Activated CD4-positive, alpha-beta T cell treated with anti-CD3 and anti-CD28 coated beads, Interleukin-2, Interleukin-4, amounts not matched to agents 100 ng/mL and 50 ng/mL, durations not matched to agents 16 hours and 8 hours (primary cell): Measurements from ENCODE around the gene ENTHD1.
"Not testable (repeated sequence)": the region's sequence is repeated elsewhere in the genome, so short reads cannot be mapped to it uniquely, and the experiment has no call there.

Experiments used
- DNase-seq: peaks from one replicate; pipeline ENCODE4 v3.0.0-alpha.2; 2020; ENCODE audit warnings: low spot score

Gene ENTHD1

DNA sequence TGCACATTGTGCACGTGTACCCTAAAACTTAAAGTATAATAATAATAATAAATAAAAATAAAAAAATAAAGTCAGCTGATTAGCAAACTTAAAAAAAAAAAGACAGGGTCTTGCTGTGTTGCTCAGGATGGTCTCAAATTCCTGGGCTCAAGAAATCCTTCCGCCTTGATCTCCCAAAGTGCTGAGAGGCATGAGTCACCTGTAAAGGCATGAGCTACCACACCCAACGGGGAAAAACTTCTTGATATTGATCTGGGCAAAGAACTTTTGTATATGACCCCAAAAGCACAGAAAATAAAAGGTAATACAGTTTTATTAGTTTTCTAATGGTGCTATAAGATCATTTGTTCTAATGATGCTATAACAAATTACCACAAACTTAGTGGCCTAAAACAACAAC, 46.1 kb downstream of the ENTHD1 start:
- no peak for DNase-seq

DNA sequence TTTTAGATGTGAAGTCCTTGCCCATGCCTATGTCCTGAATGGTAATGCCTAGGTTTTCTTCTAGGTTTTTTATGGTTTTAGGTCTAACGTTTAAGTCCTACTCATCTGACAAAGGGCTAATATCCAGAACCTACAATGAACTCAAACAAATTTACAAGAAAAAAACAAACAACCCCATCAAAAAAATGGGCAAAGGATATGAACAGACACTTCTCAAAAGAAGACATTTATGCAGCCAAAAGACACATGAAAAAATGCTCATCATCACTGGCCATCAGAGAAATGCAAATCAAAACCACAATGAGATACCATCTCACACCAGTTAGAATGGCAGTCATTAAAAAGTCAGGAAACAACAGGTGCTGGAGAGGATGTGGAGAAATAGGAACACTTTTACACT, 47.0 kb downstream of the ENTHD1 start:
- not testable (repeated sequence) for DNase-seq

DNA sequence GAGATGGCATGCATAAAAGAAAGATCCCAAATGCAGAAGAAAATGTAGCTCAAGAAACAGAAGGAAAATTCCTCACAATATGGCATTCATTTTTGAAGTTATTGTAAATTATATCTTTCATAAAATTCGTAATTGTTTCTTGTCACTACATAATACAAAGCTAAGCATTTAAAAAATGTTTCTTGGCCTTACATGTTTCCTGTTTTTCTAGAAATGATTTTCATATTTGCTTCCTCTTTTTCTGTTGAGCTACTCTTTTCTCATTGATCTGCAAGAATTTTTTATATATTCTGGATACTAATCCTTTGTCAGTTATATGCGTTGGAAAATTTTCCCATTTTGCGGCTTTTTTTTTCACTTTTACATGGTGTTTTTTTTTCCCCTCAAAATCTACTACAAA, 48.0 kb downstream of the ENTHD1 start:
- DNase-seq: no peak

DNA sequence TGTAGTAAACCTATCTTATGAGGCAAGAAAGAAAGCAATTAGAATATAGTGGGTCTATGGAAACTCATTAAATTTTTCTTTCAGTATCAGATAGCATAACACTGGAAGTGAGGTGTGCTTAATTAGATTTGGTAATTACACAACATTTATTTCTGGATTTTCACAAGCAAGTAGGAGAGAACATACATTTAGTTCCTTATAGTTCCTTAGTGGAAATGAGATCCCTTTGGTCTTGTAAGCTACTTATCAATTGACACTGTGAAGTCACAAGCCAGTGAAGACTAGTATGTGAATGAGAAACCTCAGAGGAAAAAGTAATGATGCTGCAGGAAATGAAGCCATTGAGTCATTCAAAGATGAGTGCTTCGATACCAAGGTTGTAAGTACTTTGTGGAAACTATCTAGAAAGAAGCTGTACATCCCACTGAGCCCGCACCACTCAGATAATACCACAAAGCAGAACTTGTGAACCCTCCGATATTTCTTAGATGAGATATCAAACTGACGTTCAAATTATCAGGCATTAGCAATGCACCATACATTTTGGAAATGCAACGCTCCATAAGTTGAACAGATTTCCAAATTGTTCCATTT, 53.5 kb downstream of the ENTHD1 start:
- DNase-seq: peak; percentile 85

DNA sequence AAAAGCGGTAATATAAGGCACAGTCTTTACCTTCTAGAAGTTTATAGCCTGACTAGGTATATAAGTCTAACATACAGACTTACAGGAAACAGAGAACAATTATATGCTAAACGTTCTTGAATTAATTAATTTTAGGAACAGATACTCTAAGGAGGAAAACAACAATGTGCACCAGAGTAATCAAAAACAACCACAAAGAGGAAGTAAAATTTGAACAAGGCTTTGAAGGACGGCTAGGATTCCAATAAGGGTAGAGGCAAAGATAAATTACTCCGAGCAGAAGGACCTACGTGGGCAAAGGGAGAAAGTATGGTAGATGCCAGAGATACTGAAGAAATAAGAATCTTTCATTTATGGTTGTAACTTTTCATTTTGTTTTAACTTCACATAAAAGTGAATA, 54.4 kb downstream of the ENTHD1 start:
- DNase-seq: no peak

DNA sequence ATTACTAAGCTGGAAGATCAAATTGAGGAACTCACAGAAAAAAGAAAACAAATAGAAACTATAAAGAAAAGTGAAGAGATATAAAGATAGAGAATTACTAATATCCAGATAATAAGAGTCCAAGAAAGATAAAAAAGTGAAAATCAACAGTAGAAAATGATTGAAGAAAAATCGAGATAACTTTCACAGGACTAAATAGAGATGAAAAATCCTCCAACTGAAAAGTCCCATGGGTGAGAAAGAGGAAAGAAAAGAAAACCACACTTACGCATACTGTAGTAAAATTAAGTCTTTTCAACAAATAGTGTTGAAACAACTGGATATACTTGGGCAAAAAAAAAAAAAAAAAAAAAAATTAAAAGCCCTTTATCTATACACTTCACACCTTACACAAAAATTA, 60.0 kb downstream of the ENTHD1 start:
- DNase-seq: no peak

DNA sequence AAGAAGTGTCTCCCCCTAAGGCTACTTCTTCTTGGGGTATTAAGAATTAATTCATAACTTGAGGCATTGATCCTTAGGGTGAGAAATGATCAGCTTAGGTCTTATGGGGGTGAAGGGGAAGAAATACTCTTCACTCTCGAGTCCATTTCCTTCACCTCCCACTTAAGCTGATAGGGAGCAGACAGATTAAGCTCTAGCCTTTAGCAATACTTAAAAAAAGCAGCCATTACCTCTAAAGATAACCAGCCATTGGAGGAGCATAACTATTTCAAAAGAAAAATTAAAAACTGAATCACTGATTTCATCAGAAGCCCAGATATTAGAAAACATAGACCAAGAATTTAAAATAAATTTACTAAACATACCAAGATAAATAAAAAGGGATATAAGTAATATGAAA, 60.5 kb downstream of the ENTHD1 start:
- no peak for DNase-seq

DNA sequence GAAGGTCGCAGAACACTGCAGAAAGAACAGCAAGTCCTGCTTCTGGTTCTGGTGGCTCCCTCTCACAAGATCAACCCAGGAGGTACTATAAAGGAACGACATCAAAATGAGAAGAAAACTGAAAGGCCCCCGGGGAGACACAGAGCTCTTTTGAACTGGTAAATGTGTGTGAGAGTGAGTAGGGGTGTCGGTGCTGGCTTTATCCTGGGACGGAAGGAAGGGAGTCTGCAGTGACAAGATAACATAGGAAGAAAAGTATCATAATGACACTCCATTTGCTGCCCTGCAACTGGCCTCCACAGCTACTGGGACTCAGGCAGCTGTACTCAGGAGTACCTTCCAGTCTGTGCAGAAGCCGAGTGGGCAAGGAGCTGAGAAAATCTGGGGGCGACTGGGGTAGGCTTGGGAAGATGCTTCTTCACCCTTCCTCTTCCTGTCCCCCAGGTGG, 60.9 kb downstream of the ENTHD1 start:
- DNase-seq: no peak

DNA sequence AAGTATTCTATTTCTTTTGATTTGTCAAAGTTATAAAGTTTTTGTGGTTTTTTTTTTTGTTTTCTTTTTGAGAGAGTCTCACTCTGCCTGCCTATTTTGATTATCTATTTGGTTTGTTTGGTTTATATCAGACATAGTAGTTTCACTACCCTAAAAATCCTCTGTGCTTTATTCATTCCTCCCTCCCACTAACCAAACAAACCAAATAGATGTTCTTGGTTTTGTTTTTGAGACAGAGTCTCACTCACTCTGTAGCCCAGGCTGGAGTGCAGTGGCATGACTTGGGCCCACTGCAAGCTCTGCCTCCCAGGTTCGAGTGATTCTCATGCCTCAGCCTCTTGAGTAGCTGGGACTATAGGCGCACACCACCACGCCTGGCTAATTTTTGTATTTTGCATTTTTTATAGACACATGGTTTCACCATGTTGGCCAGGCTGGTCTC, 67.9 kb downstream of the ENTHD1 start:
- peak; percentile 27 for DNase-seq

DNA sequence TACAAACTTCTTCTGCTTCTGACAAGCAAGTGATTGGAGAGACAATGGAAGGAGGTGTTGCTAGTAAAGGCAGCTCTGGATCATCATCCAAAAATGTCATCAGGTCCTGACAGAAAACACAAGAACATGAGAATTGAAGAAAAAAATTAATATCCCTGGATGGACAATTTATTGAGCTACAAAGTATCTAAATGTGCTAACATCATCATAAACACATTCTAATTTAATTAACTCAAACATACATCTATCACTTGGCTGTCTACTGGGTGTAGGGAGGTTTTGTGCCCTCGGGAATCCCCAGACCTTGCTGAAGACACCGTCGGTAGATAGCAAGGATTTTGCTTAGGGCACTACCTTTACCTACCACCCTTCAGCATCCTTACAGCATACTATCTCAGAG, 72.6 kb downstream of the ENTHD1 start:
- DNase-seq: no peak

DNA sequence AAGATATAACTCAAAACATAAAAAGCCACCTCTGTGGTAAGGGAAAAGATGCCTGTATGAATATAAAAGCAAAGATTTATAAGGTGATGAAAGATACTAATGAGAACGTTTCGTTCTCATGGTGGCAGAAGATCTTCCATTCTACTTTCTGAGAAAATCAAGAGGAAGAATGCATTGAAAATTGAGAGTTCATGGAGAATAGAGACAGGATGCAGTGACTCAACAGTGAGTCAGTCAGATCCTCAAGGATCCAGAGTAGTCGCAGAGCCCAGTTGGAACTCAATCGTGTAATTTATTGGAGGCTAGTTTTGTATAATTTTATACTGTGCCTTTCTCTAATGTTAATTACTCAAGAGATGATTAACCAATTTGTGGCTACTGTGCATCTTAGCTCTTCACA, 73.3 kb downstream of the ENTHD1 start:
- no peak for DNase-seq

DNA sequence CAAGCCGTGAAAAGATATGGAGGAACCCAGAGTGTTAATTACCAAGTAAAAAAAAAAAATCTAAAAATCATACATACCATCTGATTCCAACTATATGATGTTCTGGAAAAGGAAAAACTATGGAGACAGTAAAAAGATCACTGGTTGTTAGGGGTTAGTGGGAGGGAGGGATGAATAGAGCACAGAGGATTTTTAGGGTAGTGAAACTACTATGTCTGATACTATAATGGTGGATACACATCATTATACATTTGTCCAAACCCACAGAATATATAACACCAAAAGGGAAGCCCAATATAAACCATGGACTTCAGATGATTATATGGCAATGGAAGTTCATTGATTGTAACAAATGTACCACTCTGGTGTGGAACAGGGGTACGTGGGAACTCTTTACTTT, 74.1 kb downstream of the ENTHD1 start:
- DNase-seq: no peak

DNA sequence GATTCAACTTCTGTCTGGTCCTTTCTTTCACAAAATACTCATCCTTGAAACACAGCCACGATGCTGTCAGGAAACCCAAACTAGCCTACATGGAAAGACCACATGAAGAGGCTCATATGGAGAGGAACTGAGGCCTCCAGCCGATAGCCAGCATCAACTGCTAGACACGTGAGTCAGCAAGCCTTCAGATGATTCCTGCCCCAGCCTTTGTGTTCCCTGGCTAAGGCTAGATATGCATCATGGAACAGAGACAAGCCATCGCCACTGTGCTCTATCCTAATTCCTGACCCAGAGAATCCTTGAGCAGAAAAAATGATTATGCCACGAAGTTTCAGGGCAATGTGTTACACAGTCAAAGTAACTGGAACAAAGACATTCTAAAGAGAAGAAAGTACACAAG, 75.5 kb downstream of the ENTHD1 start:
- DNase-seq: no peak

DNA sequence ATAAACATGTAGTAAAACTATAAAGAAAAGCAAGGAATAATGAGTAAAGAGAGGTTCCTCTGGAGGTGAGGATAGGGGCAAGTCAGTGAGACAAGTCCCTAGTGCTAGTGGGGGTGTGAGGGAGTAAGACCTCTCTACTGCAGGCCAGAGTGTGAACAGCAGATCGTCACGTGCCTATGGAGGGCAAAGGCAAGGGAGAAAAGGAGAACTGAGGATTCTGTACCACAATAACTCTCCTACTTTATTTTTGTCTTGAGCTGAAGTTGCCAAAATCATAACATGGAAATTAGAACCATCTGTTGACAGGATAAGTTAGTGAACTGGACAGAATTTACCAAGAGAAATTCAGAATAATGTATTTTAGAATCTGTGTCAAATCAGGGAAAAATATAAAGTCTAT, 77.6 kb downstream of the ENTHD1 start:
- no peak for DNase-seq

DNA sequence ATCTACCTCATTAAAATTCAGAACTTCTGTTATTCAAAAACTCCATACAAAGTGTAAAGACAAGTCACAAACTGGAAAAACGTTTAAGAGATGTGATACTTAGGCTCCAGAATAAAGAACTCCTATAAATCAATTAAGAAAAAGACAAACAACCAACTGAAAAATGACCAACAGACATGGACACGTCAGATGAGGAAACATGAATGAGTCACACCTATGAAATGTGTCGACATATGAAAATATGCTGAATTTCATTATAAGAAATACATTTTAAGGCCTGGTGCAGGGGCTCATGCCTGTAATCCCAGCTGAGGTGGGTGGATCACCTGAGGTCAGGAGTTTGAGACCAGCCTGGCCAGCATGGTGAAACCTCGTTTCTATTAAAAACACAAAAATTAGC, 78.7 kb downstream of the ENTHD1 start:
- peak; percentile 36 for DNase-seq

DNA sequence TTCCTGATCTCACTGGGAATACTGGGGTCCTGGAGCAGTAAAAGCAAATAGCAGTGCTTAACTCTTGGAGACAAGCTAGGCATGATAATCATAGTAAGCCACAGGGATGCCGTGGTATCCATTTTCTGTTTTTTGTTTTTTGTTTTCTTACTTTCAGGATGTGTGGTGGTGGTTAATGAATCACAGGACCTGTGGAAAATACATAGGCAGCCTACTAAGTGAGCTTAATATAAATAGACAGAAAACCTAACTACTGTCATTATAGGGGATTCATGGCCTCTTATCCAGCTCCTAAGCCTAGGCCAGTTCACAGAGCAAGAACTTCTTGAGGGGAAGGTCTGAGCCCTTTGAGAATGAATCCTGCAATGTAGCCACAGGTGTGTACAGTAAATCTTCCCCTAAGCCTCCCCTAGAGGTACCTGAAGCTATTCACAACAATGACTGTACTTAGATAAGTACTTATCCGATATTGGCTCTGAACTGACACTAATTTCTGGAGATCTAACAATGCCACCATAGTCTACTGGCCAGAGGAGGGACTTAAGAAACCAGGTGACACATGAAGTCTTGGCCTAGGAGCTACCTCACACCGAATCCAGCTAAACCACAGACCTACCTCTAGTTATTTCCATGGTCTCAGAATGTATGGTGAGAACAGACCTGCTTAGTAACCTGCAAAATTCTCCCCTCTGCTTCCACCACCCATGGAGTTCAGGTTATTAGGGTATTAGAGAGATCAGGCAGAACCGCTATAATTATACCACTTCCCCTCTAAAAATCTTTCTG, 83.6 kb downstream of the ENTHD1 start:
- DNase-seq: peak; percentile 31

DNA sequence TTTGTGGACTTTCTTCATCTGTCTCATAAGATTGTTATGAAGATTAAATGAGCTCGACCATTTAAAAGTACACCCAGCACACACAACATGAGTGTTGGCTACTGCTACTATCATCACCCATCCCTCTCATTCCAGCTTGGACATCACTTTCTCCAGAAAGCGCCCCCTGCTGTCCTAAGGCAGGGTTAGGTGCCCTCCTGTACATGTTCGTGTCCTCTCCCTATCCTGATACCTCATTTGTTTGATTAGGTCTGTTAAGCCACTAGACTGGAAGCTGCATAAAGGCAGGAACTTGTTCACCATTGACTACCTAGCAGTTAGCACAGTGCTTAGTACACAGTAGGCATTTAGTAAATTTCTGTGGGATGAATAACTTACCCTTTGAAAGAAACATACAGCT, 85.5 kb downstream of the ENTHD1 start:
- peak; percentile 9 for DNase-seq

DNA sequence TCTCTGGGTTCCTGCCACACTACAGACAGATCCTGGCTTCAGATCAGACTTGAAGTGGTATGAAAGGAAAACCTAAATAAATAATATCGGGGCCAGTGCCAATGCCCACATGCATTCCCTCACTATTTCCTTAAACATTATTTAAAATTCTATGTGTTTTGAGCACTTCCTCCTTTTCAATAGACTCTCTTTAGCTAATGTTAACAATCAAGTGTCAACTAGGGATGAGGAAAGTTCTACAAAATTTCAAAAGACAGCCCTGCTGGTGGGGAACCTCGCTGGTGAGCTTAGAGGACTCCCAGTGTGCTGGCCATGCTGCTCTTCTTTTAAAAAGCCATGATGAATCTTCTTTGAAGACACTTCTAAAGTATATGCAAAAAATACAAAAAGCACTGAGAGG, 87.5 kb downstream of the ENTHD1 start:
- DNase-seq: no peak

DNA sequence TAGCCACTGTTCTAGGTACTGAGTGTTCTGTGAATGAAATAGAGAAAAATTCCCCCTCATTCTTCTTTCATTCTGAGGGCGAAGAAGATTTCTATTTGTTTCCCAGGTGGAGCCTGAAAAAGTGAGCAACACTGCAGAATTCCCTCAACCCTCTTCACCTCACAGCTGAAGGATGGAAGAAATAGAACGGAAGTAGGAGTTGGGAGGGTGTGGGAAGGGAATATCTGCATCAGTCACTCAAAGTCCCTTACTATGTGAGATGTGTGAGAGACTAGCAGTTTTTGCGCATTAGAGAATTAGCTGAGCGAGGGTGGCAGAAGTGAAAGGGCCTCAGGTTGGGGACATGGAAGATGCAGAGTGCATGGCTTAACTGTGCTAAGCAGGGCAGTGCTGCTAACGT, 88.4 kb downstream of the ENTHD1 start:
- DNase-seq: no peak

DNA sequence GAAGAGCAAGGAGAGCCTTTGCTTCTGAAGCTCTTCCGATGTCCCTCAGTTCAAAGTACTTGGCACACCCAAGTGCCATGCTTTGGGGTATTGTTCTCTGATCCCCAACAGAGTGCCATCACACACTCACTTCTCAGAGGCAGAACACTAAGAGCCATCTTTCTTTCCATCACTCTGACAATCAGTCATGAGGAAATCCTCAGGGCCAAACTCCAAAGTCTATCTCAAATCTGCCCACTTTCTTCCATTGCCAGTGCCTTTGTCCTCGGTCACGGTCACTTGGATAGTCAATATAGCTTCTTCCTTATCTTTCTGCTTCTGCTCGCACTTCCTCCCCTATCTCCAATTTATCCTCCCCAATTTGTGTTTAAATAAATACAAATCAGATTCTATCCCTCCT, 90.9 kb downstream of the ENTHD1 start:
- DNase-seq: no peak

DNA sequence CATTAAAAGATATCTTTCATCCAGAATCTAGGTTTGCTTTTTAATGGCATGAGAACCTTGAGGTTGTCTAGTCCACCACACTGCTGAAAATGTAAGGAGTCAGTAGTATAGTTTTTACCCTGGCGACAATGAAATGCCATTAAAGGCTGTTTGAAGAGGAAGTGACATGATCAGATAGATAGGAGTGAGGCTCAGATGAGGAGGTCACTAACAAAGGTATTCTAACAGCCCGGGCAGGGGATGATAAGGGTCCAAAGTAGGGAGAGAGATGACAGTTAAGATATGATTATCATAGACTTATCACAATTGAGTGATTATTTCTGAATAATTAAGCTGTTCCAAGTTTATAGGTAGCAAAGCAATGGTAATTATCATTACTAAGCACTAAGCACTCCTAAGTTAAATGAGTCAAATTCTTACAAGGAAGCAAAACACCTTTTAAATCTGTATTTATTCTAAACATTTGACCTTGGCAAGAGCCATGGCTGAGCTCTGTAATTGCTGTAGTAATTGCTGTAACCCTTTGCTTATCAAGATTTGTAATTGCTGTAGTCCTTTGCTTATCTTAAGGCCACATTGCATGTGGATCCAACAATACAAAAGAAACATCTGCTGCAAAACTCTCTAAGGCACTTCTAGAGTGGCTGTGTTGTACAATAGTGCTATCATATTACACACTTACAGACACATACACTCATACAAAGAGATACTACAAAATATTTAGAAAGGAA, 92.6 kb downstream of the ENTHD1 start:
- no peak for DNase-seq

DNA sequence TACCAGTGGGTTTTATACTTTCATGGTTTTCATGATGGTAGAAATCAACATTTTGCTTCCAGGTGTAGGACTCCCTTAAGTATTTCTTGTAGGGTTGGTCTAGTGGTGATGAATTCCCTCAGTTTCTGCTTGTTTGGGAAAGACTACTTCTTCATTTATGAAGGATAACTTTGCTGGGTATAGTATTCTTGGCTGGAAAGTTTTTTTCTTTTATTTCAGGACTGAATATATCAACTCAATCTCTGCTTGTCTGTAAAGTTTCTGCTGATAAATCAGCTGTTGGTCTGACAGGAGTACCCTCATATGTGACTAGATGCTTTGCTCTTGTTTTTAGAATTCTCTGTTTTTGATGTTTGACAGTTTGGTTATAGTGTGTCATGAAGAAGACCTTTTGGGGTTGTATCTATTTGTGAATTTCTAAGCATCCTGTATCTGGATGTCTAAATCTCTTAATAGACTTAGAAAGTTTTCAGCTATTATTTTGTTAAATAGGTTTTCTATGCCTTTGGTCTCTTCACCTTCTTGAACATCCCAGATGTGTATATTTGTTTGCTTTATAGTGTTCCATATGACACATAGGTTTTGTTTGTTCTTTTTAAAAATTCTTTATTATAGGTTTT, 95.9 kb downstream of the ENTHD1 start:
- no peak for DNase-seq

DNA sequence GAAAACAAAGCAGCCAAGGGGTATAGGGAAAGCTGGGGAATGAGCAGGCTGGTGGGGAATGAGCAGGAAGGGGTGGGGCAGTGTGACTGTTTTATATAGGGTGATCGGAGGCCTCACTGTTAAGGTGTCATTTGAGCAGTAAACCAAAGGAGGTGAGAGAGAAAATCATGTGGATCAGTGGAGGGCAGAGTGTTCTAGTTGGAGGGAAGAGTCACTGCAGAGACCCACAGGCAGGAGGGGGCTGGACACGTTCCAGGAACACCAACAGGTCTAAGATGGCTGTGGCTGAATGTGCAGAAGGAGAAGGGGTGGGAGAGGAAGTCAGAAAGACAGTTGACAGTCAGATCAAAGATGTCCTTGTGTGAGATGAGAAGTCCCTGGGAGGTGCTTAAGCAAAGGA, 103.8 kb downstream of the ENTHD1 start:
- DNase-seq: no peak
